ENCODE data around the gene SLC6A19. TPM values are rescaled to one million over a fixed set of nuclear protein-coding genes. Genes with fewer than 3 reads are reported as not detected.

The SLC6A19 gene
- total and polyA plus RNA-seq, 2 of the 13 experiments (the other 11 are each of a cell fraction or from before 2014, with no cell fraction given): 0.02 TPM; not detected in 1

GRCh38 chr5:1207555-1207954, 6.2 kb downstream of the SLC6A19 start:
- ChIA-PET CTCF (ENCODE audit: low intra/inter-chr PET ratio, low total read pairs) (no interaction called here), POLR2A (no interaction called here)
- DNase-seq (ENCODE audit: low spot score): no peak
- Histone ChIP-seq H4K20me1 (ENCODE audit: insufficient read depth, low read length) (no peaks in the 10 kb centered on the region), H3K27ac (ENCODE audit: extremely low read length, insufficient read depth, low read length) (no peak overlapping the region), H3K4me1 (ENCODE audit: insufficient read depth, low read length) (peaks cover 16% of the 10 kb centered on the region), H2AFZ (ENCODE audit: low read length) (no peak overlapping the region), H3K9ac (ENCODE audit: insufficient read depth, low read depth, low read length) (no peak overlapping the region), H3K27me3 (ENCODE audit: control insufficient read depth in 1 of 2, insufficient read depth in 2 of 2, low read length in 2 of 2) (peaks cover 15 to 68% of the 10 kb centered on the region in 2 experiments), H3K9me3 (ENCODE audit: low read length) (no peaks in the 10 kb centered on the region), H3K4me2 (ENCODE audit: low read depth, low read length) (no peak overlapping the region), H3K4me3 (replicated peaks in 1 of 3; ENCODE audit: insufficient read depth in 1 of 3, low read depth in 2 of 3, low read length in 3 of 3) (no peak overlapping the region), H3K36me3 (replicated peaks in 1 of 2; ENCODE audit: control insufficient read depth in 1 of 2, insufficient read depth in 2 of 2, low read length in 2 of 2) (no peaks in the 10 kb centered on the region), H3K79me2 (ENCODE audit: insufficient read depth, low read length) (no peaks in the 10 kb centered on the region)
- WGBS (ENCODE audit: low lambda C conversion rate): 22% methylated on average over 6 of the region's 6 CpGs
- in situ Hi-C loops (cut with HindIII; ENCODE audit: extremely low pct_ligation_motif_present, low pct_unique_long_range_greater_than_20kb): no loop called here
- ATAC-seq: no peak
- BruUV-seq (replicated peaks): no TSS peak
- intact Hi-C loops (cut with micrococcal nuclease; ENCODE audit: unreplicated experiment): loop anchor here (10.0 kb wide), 1 partner anchor 437 kb away; no protein-coding TSS in a partner anchor
- no peak for FAIRE-seq
- no peak for TF ChIP-seq RERE (CRISPR knock-in tag; IDR thresholded peaks at IDR 0.05; ENCODE audit: low read depth)
- TF ChIP-seq FOSL2 (CRISPR knock-in tag; IDR thresholded peaks at IDR 0.05): 0 out of 2 replicates have a peak, but pooled peaks have one; percentile 9
- TF ChIP-seq RFX5 (IDR thresholded peaks at IDR 0.05; ENCODE audit: low read depth, low read length): peak; percentile 21; the same call in 1 of the 2 replicates

Data from HepG2 (cell line).